GM21737 (cell line): Measurements from ENCODE around the gene OR4D9.

Source experiments
- ATAC-seq: cut with Tn5 transposase; IDR thresholded peaks from one replicate; pipeline ENCODE4 v1.9.1; 2021; ENCODE audit warnings: mild to moderate bottlenecking, moderate library complexity; ENCODE audit not compliant: unreplicated experiment

OR4D9 gene

DNA sequence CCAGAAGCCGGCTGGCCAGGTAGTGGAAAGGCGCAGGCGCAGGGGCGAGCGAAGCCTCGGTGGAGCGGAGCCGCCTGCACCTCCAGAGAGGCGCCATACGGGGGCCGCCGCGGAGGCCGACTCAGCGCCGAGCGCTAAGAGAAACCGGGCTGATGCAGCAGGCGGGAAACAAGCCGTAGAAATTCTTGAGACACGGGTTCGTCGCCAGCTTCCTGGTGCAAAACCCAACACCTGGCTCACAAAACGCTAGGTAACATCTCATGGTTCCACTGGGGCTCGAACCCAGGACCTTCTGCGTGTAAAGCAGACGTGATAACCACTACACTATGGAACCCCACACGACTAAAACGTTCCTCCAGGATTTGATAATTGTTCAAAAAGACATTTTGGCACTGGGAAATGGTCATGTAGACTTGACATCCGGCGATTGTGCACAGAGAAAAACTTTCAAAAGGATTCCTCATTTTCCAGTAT is 39.1 kb downstream of the OR4D9 start:
- ATAC-seq: peak; percentile 89

DNA sequence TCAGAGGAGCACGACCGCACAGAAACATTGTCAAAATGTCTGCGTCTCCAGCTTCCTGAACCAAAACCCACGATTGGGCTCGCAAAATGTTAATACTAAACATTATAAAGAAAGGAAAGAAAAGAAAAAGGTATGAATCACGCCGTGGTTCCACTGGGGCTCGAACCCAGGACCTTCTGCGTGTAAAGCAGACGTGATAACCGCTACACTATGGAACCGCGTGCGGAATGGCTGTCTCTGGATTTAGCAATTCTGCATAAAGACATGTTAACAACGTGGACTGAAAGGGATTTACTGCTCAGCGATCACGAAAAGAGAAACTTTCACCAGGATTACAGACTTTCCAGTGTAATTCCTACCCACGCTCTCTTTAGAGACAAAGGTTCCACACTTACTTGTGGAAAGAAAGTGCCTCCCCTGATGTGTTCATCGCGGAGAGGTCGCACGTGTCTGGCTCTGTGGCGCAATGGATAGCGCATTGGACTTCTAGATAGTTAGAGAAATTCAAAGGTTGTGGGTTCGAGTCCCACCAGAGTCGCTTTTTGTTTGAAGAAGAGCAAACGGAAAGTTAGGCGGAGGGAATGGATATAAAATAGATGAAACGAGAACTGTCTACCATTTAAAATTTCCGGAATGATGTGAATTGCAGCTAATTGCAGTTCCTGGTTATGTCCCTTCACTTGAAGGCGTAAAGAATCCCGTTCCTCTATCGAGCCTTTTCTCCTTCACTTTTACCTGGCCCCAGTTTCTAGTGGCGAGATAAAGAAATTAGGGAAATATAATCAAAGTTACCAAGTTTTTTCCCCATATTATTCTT is 39.7 kb downstream of the OR4D9 start:
- peak; percentile 45 for ATAC-seq

DNA sequence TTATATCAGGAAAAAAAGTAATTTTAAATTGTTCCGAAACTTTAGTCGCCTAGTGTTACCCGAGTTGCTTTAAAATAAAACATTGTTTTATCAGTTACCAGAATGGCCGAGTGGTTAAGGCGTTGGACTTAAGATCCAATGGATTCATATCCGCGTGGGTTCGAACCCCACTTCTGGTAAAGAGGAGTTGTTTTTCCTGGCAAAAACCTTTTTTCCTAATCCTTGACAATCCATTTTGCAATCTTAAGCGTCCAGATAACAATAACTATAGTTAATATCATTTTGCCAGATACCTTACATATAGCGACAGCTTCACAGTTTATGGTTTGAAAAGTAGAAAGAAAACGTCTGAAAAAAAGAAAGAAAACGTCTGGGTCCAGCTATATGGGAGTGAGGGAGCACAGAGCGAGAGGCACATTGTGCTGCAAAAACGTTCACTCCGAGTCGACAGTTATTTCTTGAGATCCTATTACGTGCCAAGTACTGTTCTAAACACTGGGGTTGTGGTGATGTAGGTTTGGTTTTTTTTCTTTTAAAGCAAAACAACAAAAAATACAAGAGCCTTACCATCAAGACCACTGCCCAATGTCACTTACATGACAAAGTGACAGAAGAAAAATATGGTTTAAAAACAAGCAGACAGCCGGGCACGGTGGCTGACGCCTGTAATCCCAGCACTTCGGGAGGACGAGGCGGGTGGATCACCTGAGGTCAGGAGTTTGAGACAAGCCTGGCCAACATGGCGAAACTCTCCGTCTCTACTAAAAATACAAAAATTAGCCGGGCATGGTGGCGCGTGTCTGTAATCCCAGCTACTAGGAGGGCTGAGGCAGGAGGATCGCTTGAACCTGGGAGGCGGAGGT is 40.6 kb downstream of the OR4D9 start:
- no peak for ATAC-seq

DNA sequence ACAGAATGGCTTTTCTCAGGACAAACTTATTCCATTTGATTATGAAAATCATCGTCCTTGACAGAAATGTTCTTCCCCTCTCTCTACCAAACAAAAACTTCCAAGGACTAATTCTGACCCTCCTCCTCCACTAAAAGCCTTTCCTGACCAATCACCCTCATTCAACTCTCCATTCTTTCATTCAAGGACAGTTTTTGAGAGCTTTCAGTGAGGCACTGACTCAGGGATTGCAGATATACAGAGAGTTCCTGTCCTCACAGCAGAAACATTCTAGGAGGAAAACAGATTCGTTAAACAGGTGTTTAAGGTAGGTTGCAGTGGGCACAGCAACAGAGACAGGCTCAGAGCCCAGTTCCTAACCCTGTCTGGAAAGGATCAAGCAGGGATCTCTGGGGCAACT is 41.5 kb downstream of the OR4D9 start:
- no peak for ATAC-seq

DNA sequence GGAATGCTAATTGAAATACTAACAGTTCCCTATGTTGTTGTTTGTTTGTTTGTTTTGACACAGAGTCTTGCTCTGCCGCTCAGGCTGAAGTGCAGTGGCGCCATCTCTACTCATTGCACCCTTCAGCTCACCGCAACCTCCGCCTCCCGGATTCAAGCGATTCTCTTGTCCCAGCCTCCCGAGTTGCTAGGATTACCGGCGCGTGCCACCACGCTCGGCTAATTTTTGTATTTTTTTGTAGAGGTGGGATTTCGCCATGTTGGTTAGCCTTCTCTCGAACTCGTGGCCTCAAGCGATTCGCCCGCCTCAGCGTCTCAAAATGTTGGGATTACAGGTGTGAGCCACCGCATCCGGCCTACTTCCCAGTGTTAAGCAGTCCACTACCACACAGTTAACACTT is 42.0 kb downstream of the OR4D9 start:
- ATAC-seq: no peak

DNA sequence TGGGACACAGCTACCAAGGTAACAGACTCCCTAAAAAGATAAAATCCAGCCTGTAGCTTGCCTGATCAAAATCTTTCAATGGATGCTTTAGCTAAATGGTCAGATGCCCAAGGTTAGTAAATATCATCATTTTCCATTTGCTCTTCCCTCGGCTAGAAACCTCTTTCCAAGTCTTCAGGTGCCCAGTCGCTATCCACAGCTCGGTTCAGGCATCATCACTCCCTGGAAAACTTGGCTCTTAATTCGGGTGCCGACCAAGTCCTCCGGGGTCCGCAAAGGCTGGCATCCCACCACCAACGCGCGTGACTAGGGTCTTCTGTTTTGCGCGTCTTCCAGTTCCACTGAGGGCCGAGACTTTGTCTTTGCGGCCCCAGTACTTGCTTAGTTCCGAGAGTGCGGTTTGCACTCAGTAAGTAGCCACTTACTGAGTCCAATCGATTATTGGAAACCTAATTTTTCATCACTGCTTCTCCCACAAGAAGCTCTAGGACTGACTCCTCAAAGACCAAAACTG is 44.3 kb downstream of the OR4D9 start:
- no peak for ATAC-seq

DNA sequence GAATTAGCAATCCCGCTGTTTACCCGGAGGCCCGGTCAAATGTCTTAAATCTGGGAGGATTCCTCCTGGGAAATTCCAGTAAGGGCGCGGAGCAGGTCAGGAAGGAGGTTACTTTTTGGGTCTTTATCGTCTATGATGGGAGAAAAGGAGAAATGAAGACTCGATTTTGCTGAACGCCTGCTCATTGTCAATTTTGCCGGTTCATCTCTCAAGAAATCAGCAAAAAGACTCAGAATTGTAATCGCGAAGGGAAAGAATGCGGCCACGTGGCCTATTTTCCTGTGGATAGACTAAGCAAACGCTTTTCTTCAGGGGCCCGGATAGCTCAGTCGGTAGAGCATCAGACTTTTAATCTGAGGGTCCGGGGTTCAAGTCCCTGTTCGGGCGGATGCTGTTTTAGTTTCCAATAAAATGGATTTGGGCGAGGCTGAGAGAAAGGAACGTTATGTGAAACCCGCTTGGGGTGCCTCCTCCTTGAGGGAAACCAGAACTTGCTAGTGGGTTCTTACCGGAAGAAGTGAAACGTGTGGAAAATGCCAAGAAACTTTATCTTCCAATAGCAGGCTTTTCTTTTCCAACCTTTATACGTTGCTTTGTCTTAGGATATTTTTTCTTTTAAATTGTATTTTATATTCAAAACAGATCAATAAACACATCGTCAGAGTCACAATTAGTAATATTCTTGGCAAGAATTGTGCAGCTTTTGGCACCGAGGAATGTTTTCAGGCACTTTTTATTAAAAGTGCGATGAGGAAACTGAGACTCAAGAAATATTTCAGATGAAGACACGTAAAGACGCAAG is 45.0 kb downstream of the OR4D9 start:
- no peak for ATAC-seq

DNA sequence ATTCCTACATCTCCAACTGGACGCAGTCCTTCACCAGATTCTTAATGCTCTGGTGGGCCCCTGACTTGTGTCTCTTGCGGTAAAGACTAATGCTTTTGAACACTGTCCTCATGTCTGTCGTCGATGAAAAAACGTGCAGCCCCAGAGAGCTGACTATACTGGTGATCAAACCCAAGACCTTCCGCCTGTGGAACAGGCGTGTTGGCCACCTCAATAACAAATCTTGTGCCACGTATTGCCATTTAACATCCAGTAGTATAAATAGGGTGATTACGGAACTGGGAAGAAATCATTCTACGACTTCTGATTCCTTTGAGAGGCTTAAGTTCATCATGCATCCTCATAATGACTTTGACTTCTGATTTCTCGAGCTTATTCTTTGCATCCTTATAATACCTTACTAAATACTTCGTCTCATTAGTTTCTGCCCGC is 45.6 kb downstream of the OR4D9 start:
- ATAC-seq: no peak

DNA sequence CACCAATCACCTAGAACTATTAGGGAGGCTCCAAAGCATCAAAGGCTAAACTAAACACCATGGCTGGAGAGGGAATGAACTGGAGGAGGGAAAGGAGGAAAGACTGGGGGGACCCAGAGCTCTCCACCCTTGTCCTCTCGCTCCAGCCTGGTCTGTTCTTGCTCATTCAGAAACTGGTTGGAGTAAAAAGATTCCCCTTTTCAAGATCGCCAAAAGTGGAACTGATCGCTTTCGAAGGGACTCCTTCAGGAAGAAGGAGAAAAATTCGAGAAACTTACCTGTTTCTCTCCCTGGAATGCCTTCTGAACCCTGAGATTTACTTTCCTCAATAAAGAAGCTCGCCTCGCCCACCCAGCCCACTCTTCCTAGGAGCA is 46.9 kb downstream of the OR4D9 start:
- no peak for ATAC-seq

DNA sequence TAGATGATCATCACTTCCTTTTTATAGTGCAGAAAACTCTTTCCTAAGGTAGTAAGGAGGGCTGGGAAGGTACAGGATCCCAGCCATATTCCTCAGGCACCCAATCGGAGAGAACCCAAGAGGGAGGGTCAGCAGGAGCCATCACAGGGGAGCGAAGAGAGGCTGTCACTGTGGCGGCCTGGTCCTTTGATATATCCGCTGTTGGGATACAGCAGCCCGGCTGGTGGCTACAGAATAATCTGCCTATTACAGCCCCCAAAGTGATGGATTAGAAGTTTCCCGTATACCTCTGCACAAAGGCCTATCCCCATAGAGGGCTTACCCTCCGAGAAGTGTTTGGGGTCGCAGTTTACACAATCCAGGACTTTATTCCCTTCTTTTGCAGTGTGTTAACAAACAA is 48.5 kb downstream of the OR4D9 start:
- ATAC-seq: no peak

DNA sequence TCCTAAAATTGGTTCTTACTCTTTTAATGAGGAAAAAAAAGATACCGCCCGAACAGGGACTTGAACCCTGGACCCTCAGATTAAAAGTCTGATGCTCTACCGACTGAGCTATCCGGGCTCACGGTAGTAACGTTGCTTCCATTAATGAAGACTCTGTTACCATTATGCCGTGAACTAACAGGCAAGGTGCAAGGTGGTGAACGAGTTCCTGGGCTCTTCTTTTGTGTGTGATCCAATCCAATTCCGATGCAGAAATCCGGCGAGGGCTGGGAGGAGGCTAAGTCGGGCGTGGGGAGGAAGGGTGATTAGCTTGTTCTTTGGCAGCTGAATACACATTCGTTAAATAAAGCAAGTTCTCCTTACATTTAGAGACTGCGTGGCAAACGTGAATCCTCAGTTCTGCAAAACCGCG is 49.0 kb downstream of the OR4D9 start:
- peak; percentile 30 for ATAC-seq

DNA sequence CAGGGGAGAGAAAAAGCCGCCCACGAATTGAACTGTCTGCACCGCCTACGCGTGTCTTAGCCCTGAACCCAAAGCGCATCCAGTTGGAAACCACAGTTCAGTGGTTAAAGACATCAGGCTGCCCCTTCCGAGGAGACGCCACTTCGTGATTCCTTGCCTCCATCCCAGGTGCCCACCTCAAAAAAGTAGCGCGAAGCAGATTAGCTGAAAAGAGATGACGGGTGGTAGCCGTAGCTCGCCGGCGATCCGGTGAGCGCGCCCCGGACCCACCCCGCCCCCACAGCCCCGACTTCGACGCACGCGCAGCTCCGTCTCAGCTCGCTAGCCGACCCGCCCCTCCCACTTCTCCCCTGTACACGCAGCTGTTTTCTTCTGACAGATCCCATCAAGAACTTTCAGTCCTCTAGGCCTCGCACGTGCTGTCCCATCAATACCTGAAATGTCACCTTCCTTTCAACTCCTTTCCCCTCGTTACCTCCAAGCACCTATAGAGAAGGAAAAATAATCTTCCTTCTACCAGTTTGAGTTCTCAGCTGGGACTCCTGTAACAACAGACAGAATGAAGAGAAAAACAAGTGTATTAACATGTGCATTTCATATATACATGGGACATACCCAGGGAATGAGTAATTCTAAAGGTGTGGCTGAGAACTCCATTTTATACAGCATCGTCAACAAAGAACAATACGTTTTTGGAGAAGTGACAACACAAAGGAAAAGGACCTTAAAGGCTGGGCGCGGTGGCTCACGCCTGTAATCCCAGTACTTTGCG is 49.5 kb downstream of the OR4D9 start:
- ATAC-seq: peak; percentile 45

DNA sequence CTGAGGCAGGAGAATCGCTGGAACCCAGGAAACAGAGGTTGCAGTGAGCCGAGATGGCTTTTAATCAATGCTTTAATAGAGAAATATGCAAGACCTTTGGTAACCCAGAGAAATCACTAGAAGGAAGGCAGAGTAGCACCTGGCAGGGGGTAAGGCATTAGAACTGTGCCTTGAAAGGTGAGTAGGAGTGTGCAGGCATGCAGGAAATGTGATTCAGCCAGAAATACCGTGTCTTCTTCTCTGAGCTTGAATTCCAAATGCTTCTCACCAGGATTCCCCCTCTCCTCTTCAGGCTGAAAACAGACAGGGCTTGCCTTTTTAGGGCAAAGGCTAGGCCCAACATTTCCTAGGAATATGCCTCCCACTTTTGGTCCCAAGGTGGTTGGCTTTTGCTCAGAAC is 51.0 kb downstream of the OR4D9 start:
- no peak for ATAC-seq
